ENCODE measurements around the gene MAP2. TPM values are rescaled to one million over a fixed set of nuclear protein-coding genes. Genes with fewer than 3 reads are reported as not detected.

The MAP2 gene
- total RNA-seq, 2 experiments from 2014 or later = 0.16 to 0.20 TPM

DNA sequence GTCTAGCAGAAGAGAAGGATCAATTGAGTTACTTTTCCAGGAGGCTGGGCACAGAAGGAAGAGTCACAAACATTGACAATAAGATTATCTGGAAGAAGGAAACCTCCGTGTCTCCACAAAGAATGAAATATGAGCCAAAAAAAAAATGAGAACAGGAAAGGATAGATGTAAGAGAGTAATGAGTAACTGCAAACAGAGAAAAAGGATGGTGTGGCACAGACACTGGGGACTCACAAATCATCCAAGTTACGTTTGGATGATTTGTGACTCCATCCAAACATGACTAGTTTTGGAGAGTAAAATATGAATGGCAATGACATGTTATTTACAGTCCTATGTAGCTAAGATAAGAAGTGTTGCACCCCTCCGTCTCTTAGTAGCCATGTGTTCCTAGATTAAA is 42.8 kb upstream of the MAP2 start:
- Mint-ChIP-seq H3K27me3 (no peaks in the 10 kb centered on the region), H3K4me3 (no peak overlapping the region), H3K4me1 (ENCODE audit: low read depth) (no peaks in the 10 kb centered on the region), H3K9me3 (peaks cover 7% of the 10 kb centered on the region), H3K36me3 (ENCODE audit: low read depth) (no peaks in the 10 kb centered on the region), H3K27ac (no peak overlapping the region)
- Histone ChIP-seq H3K27me3 (ENCODE audit: control insufficient read depth in 1 of 2, insufficient read depth in 2 of 2, low read length in 2 of 2) (no peaks in the 10 kb centered on the region), H3K36me3 (ENCODE audit: insufficient read depth, low read length) (no peaks in the 10 kb centered on the region), H3K4me3 (ENCODE audit: low read length) (no peak overlapping the region), H3K27ac (ENCODE audit: low read depth in 1 of 2, low read length in 2 of 2) (no peak overlapping the region), H3K4me1 (ENCODE audit: insufficient read depth, low read length) (no peaks in the 10 kb centered on the region), H3K9me3 (ENCODE audit: control insufficient read depth in 1 of 2, insufficient read depth in 1 of 2, low read length in 2 of 2) (peaks cover 3 to 14% of the 10 kb centered on the region in 2 experiments)
- ATAC-seq (ENCODE audit: poor library complexity) = no peak
- intact Hi-C loops (cut with DNase I, micrococcal nuclease) = no loop called here
- ChIA-PET POLR2A (no interaction called here), CTCF (no interaction called here)
- TF ChIP-seq, protein P1, sequence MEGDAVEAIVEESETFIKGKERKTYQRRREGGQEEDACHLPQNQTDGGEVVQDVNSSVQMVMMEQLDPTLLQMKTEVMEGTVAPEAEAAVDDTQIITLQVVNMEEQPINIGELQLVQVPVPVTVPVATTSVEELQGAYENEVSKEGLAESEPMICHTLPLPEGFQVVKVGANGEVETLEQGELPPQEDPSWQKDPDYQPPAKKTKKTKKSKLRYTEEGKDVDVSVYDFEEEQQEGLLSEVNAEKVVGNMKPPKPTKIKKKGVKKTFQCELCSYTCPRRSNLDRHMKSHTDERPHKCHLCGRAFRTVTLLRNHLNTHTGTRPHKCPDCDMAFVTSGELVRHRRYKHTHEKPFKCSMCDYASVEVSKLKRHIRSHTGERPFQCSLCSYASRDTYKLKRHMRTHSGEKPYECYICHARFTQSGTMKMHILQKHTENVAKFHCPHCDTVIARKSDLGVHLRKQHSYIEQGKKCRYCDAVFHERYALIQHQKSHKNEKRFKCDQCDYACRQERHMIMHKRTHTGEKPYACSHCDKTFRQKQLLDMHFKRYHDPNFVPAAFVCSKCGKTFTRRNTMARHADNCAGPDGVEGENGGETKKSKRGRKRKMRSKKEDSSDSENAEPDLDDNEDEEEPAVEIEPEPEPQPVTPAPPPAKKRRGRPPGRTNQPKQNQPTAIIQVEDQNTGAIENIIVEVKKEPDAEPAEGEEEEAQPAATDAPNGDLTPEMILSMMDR (IDR thresholded peaks at IDR 0.05) = no peak
- no peak for DNase-seq

DNA sequence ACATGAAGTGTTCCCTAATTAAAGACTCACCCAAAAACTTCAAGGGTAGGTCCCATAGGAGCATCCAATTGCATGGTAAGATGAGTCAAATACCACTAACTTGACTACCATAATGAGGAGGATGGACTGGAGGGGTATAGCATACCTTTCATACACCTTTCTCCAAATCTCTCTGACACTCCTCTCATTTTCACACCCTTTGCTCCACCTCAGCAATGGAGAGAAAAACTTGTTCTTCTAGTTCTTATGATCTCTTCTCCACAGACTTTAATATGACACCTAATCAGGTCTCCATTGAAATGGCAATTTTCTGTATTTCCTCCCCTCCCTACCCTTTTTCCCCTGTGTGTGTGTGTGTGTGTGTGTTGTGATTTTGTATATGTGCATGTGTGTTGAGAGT is 41.1 kb upstream of the MAP2 start:
- CTCF ChIA-PET = no interaction called here

DNA sequence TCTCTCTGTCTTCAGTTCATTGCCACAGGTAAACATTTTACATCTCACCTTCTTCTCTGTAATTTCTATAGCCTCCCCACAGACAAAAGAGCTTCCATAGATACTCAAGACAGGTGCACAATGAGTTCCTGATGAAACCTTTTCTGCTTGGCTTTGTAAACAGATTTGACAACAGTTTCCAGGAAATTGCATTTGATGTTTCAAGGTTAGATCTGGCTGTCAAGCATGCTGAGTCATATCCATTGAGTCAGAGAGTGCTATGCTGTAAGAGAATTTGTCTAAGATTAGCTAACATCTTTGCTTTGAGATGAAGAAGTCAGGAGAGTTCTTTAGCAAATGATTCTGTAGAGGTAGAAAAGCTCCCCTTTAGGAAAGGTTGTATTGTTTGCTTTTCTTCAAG is 40.6 kb upstream of the MAP2 start:
- Mint-ChIP-seq H3K9me3 (peaks cover 4% of the 10 kb centered on the region), H3K4me1 (ENCODE audit: low read depth) (no peaks in the 10 kb centered on the region), H3K36me3 (ENCODE audit: low read depth) (no peaks in the 10 kb centered on the region), H3K4me3 (no peak overlapping the region), H3K27ac (no peak overlapping the region), H3K27me3 (no peaks in the 10 kb centered on the region)
- POLR2A ChIA-PET = no interaction called here
- Histone ChIP-seq H3K4me1 (ENCODE audit: insufficient read depth, low read length) (no peaks in the 10 kb centered on the region), H3K27me3 (ENCODE audit: control insufficient read depth in 1 of 2, insufficient read depth in 2 of 2, low read length in 2 of 2) (no peaks in the 10 kb centered on the region), H3K27ac (ENCODE audit: low read depth in 1 of 2, low read length in 2 of 2) (no peak overlapping the region), H3K36me3 (ENCODE audit: insufficient read depth, low read length) (no peaks in the 10 kb centered on the region), H3K9me3 (ENCODE audit: control insufficient read depth in 1 of 2, insufficient read depth in 1 of 2, low read length in 2 of 2) (peaks cover 0 to 8% of the 10 kb centered on the region in 2 experiments), H3K4me3 (ENCODE audit: low read length) (no peak overlapping the region)
- intact Hi-C loops (cut with DNase I, micrococcal nuclease) = no loop called here
- DNase-seq (no peak), ATAC-seq (ENCODE audit: poor library complexity) (no peak)
- TF ChIP-seq, protein P1 (IDR thresholded peaks at IDR 0.05) = no peak
- CTCF ChIA-PET = no interaction called here

More for the DNA sequence above, 41.1 kb upstream of the MAP2 start:
- H3K36me3 ChIP-seq (ENCODE audit: insufficient read depth, low read length) = no peaks in the 10 kb centered on the region
- no peaks in the 10 kb centered on the region for H3K4me1 ChIP-seq (ENCODE audit: insufficient read depth, low read length)
- H3K27ac Mint-ChIP-seq = no peak overlapping the region
- H3K4me1 Mint-ChIP-seq (ENCODE audit: low read depth) = no peaks in the 10 kb centered on the region
- no peak overlapping the region for H3K27ac ChIP-seq (ENCODE audit: low read depth in 1 of 2, low read length in 2 of 2)
- ATAC-seq (ENCODE audit: poor library complexity) (no peak), DNase-seq (no peak)
- H3K27me3 Mint-ChIP-seq = no peaks in the 10 kb centered on the region
- H3K9me3 Mint-ChIP-seq = peaks cover 4% of the 10 kb centered on the region
- H3K36me3 Mint-ChIP-seq (ENCODE audit: low read depth) = no peaks in the 10 kb centered on the region
- no peak overlapping the region for H3K4me3 ChIP-seq (ENCODE audit: low read length)
- TF ChIP-seq, protein P1 (IDR thresholded peaks at IDR 0.05) = no peak
- intact Hi-C loops (cut with DNase I, micrococcal nuclease) = no loop called here
- POLR2A ChIA-PET = no interaction called here
- H3K9me3 ChIP-seq (ENCODE audit: control insufficient read depth in 1 of 2, insufficient read depth in 1 of 2, low read length in 2 of 2) = peaks cover 0 to 8% of the 10 kb centered on the region in 2 experiments
- no peaks in the 10 kb centered on the region for H3K27me3 ChIP-seq (ENCODE audit: control insufficient read depth in 1 of 2, insufficient read depth in 2 of 2, low read length in 2 of 2)
- no peak overlapping the region for H3K4me3 Mint-ChIP-seq

Data from CD4-positive, alpha-beta T cell (primary cell).